H9 (cell line): ENCODE data around the gene MXI1. TPM values are rescaled to one million over a fixed set of nuclear protein-coding genes. Genes with fewer than 3 reads are reported as not detected.

ENCODE experiments used
- DNase-seq: peaks from one replicate; pipeline ENCODE4 v3.0.0-alpha.2; 2017
- H2AFZ ChIP-seq: one replicate; pipeline ENCODE4 v1.6.1; 2013; ENCODE audit warnings: mild to moderate bottlenecking, low read length, control low read depth, moderate library complexity
- H2AK5ac ChIP-seq: 2 replicates; pipeline ENCODE4 v1.6.1; 2013; ENCODE audit warnings: low read length, control low read depth, mixed read lengths; ENCODE audit not compliant: insufficient read length
- H2BK120ac ChIP-seq: one replicate; pipeline ENCODE4 v1.6.1; 2013; ENCODE audit warnings: low read depth, mild to moderate bottlenecking, low read length, control low read depth, inconsistent platforms; ENCODE audit not compliant: poor library complexity, severe bottlenecking
- H2BK12ac ChIP-seq: 2 replicates; pipeline ENCODE4 v1.6.1; 2013; ENCODE audit warnings: low read length, control low read depth, mixed read lengths, low read depth; ENCODE audit not compliant: insufficient read length
- H2BK15ac ChIP-seq: 2 replicates; pipeline ENCODE4 v1.6.1; 2013; ENCODE audit warnings: low read depth, low read length, control low read depth
- H2BK20ac ChIP-seq: one replicate; pipeline ENCODE4 v1.6.1; 2013; ENCODE audit warnings: low read depth, mild to moderate bottlenecking, low read length, control low read depth, inconsistent platforms; ENCODE audit not compliant: poor library complexity, severe bottlenecking
- H2BK5ac ChIP-seq: 2 replicates; pipeline ENCODE4 v1.6.1; 2013; ENCODE audit warnings: low read length, control low read depth, mixed read lengths; ENCODE audit not compliant: insufficient read length
- H3K14ac ChIP-seq: 2 replicates; pipeline ENCODE4 v1.6.1; 2013; ENCODE audit warnings: low read length, control low read depth; ENCODE audit not compliant: insufficient read depth
- H3K18ac ChIP-seq: 2 replicates; pipeline ENCODE4 v1.6.1; 2013; ENCODE audit warnings: low read depth, mild to moderate bottlenecking, mixed read lengths, low read length, control low read depth; ENCODE audit not compliant: insufficient read length
- H3K23ac ChIP-seq: 2 replicates; pipeline ENCODE4 v1.6.1; 2013; ENCODE audit warnings: low read length, control low read depth, mixed read lengths, low read depth; ENCODE audit not compliant: insufficient read length
- H3K23me2 ChIP-seq: 2 replicates; pipeline ENCODE4 v1.6.1; 2013; ENCODE audit warnings: low read depth, mild to moderate bottlenecking, mixed read lengths, low read length, control low read depth; ENCODE audit not compliant: insufficient read length, poor library complexity, severe bottlenecking
- H3K27ac ChIP-seq: 2 replicates; pipeline ENCODE4 v1.5.1; 2013; ENCODE audit warnings: low read length, control low read depth, mixed read lengths, low read depth; ENCODE audit not compliant: insufficient read length
- H3K27me3 ChIP-seq: 2 replicates; pipeline ENCODE4 v1.6.1; 2013; ENCODE audit warnings: low read length, control low read depth, inconsistent platforms; ENCODE audit not compliant: insufficient read depth
- H3K4ac ChIP-seq: 2 replicates; pipeline ENCODE4 v1.6.1; 2013; ENCODE audit warnings: low read depth, mild to moderate bottlenecking, control low read depth, inconsistent platforms, low read length, moderate library complexity
- H3K4me1 ChIP-seq: 2 replicates; pipeline ENCODE4 v1.6.1; 2013; ENCODE audit warnings: low read length, control low read depth, inconsistent platforms; ENCODE audit not compliant: insufficient read depth
- H3K4me2 ChIP-seq: 2 replicates; pipeline ENCODE4 v1.6.1; 2013; ENCODE audit warnings: low read length, control low read depth, mixed read lengths; ENCODE audit not compliant: insufficient read length, insufficient read depth
- H3K56ac ChIP-seq: 2 replicates; pipeline ENCODE4 v1.6.1; 2013; ENCODE audit warnings: low read depth, mild to moderate bottlenecking, mixed read lengths, low read length, control low read depth; ENCODE audit not compliant: insufficient read length
- H3K79me1 ChIP-seq: 2 replicates; pipeline ENCODE4 v1.6.1; 2013; ENCODE audit warnings: low read depth, mild to moderate bottlenecking, moderate library complexity, low read length, control low read depth, inconsistent platforms; ENCODE audit not compliant: insufficient read depth, poor library complexity, severe bottlenecking
- H3K79me2 ChIP-seq: 2 replicates; pipeline ENCODE4 v1.6.1; 2013; ENCODE audit warnings: low read length, control low read depth, inconsistent platforms; ENCODE audit not compliant: insufficient read depth
- H3K9ac ChIP-seq: 2 replicates; pipeline ENCODE4 v1.6.1; 2013; ENCODE audit warnings: low read length, control low read depth, mixed read lengths; ENCODE audit not compliant: insufficient read length; ENCODE audit errors: extremely low read depth
- H3K9me3 ChIP-seq: one replicate; pipeline ENCODE4 v1.6.1; 2013; ENCODE audit warnings: low read depth, low read length, inconsistent platforms; ENCODE audit not compliant: control insufficient read depth
- H3T11ph ChIP-seq: one replicate; pipeline ENCODE4 v1.6.1; 2013; ENCODE audit warnings: mild to moderate bottlenecking, low read length, control low read depth, inconsistent platforms
- H4K20me1 ChIP-seq: one replicate; pipeline ENCODE4 v1.6.1; 2013; ENCODE audit not compliant: control insufficient read depth, insufficient read length, insufficient read depth
- H4K5ac ChIP-seq: 2 replicates; pipeline ENCODE4 v1.6.1; 2013; ENCODE audit warnings: low read depth, mild to moderate bottlenecking, mixed read lengths, low read length, control low read depth; ENCODE audit not compliant: insufficient read length
- H4K8ac ChIP-seq: replicated peaks from 2 replicates; pipeline ENCODE4 v1.6.1; 2013; ENCODE audit warnings: low read length, control low read depth, mixed read lengths, low read depth; ENCODE audit not compliant: insufficient read length
- H4K91ac ChIP-seq: 2 replicates; pipeline ENCODE4 v1.6.1; 2013; ENCODE audit warnings: low read depth, mild to moderate bottlenecking, moderate library complexity, mixed read lengths, low read length, control low read depth; ENCODE audit not compliant: insufficient read length
- H3K27ac Mint-ChIP-seq, 3 experiments: 2 replicates in 2 of 3; 3 replicates in 1 of 3; pipeline ENCODE4 v1.8.0; 2020 to 2021; ENCODE audit warnings: mixed read lengths in 3 of 3, mild to moderate bottlenecking in 1 of 3, moderate library complexity in 1 of 3
- H3K27me3 Mint-ChIP-seq: 2 replicates; pipeline ENCODE4 v1.8.0; 2021; ENCODE audit warnings: low read depth, mild to moderate bottlenecking, moderate library complexity, mixed read lengths
- H3K36me3 Mint-ChIP-seq, 3 experiments: 2 replicates in 2 of 3; 3 replicates in 1 of 3; pipeline ENCODE4 v1.8.0; 2020 to 2021; ENCODE audit warnings: low read depth in 3 of 3, mixed read lengths in 3 of 3; ENCODE audit not compliant: insufficient read depth in 1 of 3
- H3K4me1 Mint-ChIP-seq, 2 experiments: 2 replicates each; pipeline ENCODE4 v1.8.0; 2020; ENCODE audit warnings: mixed read lengths in 2 of 2
- H3K4me3 Mint-ChIP-seq, 2 experiments: 2 replicates in 1 of 2; 3 replicates in 1 of 2; pipeline ENCODE4 v1.8.0; 2020 to 2021; ENCODE audit warnings: mild to moderate bottlenecking in 2 of 2, mixed read lengths in 2 of 2, moderate library complexity in 1 of 2
- H3K9me3 Mint-ChIP-seq, 2 experiments: 2 replicates in 1 of 2; 3 replicates in 1 of 2; pipeline ENCODE4 v1.8.0; 2020; ENCODE audit warnings: mild to moderate bottlenecking in 2 of 2, mixed read lengths in 2 of 2, moderate library complexity in 1 of 2
- CTCF ChIP-seq: fragments of 200-600 bp; sonication (generic); conservative IDR thresholded peaks from 3 replicates; pipeline ENCODE4 v1.8.0; 2021; ENCODE audit warnings: antibody characterized with exemption, mild to moderate bottlenecking
- WGBS: extraction: QIAGEN DNeasy Blood & Tissue Kit; methylation state at CpG from one replicate; pipeline ENCODE4 v1.1.7; 2013; ENCODE audit warnings: missing lambda C conversion rate, low lambda C conversion rate, mixed read lengths; ENCODE audit not compliant: insufficient read length; ENCODE audit errors: extremely low coverage; 5-methylcytosine and 5-hydroxymethylcytosine counted together
- total RNA-seq: library from RNA; stranded (reverse); gene quantifications from 2 replicates; pipeline ENCODE4 v1.2.1, GENCODE V29; 2021

Gene MXI1
- total RNA-seq, 1 experiment from 2014 or later = 5.6 TPM

GRCh38 chr10:110214371-110214826, 7.0 kb downstream of the MXI1 start:
- Mint-ChIP-seq H3K9me3 (peaks cover 0 to 2% of the 10 kb centered on the region in 2 experiments; a peak in 3 of 5 replicates), H3K4me3 (no peak overlapping the region), H3K27ac (no peak overlapping the region), H3K4me1 (peaks cover 20 to 31% of the 10 kb centered on the region in 2 experiments), H3K36me3 (no peaks in the 10 kb centered on the region; a peak in 1 of 7 replicates), H3K27me3 (peaks cover 81% of the 10 kb centered on the region)
- Histone ChIP-seq H3T11ph (no peak overlapping the region), H3K79me1 (no peaks in the 10 kb centered on the region), H2BK120ac (no peak overlapping the region), H4K20me1 (no peaks in the 10 kb centered on the region), H3K4me2 (no peak overlapping the region), H3K23me2 (peaks cover 15% of the 10 kb centered on the region), H4K91ac (no peak overlapping the region), H2BK15ac (no peak overlapping the region), H2BK12ac (no peak overlapping the region), H3K79me2 (no peaks in the 10 kb centered on the region), H2AFZ (no peak overlapping the region), H2AK5ac (no peak overlapping the region), H3K4me1 (no peaks in the 10 kb centered on the region; the same call in 1 of the 2 replicates), H3K9me3 (no peaks in the 10 kb centered on the region), H3K56ac (no peak overlapping the region), H3K27ac (no peak overlapping the region), H3K18ac (no peak overlapping the region), H3K14ac (no peak overlapping the region), H2BK5ac (no peak overlapping the region), H2BK20ac (no peak overlapping the region), H4K5ac (no peak overlapping the region), H3K27me3 (peaks cover 23% of the 10 kb centered on the region; the same call in 1 of the 2 replicates), H4K8ac (no peak overlapping the region), H3K9ac (no peak overlapping the region), H3K23ac (no peak overlapping the region), H3K4ac (no peak overlapping the region)
- WGBS = no CpG with 5 or more reads among the region's 3 CpGs
- DNase-seq = no peak
- no peak for TF ChIP-seq CTCF
